Smooth muscle cell of the brain vasculature (primary cell): ENCODE data around the gene TMEM138.

ENCODE experiments used
- DNase-seq: peaks from one replicate; pipeline ENCODE4 v3.0.0-alpha.2; 2012; ENCODE audit warnings: low read depth, low spot score

The TMEM138 gene

GRCh38 chr11:61406067-61406466, 43.9 kb downstream of the TMEM138 start:
- no peak for DNase-seq

DNA sequence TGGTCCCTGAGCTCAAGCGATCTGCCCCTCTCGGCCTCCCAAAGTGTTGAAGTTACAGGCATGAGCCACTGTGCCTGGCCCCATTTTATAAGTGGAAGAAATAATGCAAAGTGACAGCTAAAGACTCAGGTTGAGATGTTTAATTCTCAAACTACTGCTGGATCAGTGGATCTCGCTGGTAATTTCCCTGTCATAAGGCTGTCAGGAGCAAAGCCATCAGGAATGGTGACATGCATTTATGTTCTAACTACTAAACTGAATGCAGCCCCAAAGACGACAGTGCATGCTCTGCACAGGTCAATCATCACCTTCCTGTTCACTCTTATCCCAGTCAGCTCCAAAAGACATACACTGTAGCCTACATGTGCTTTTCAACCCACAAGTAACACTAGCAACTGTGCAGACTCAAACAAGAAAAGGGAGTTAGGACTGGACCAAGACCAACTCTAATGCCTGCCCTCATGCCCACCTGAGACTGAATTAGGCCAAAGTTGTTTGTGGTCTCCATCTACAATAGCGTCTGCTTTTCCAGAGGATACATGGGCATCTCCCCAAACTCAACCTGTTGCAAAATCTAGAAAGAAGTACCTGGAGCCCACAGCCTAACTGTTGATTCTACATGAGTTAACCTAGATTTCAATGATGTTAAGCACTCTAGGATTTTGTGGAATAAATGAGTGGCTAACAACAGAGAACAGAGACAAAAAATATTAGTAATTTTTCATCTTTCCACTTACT, 45.0 kb downstream of the TMEM138 start:
- DNase-seq: no peak

DNA sequence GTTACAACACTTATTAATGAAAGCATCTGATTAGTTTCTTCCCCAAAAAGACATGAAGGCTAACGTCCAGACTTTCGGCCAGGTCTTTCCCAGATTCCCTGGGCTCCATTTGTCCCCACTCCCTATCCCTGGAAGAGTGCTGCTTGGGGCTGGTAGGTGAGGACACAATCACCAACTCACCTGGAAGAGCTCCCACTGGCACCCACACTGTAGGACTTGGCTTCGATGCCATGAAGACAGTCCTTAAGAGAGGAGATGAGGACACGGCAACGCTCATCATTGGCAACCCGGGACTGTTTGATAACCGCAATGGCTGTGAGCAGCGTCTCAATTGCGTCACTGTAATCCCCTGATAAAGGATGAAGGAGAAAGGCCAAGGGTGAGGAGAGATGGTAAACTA, 49.4 kb downstream of the TMEM138 start:
- no peak for DNase-seq

GRCh38 chr11:61413496-61413895, 51.3 kb downstream of the TMEM138 start:
- DNase-seq: no peak

- DNase-seq: no peak
Observed at GRCh38 chr11:61414547-61414946, 52.4 kb downstream of the TMEM138 start.

DNA sequence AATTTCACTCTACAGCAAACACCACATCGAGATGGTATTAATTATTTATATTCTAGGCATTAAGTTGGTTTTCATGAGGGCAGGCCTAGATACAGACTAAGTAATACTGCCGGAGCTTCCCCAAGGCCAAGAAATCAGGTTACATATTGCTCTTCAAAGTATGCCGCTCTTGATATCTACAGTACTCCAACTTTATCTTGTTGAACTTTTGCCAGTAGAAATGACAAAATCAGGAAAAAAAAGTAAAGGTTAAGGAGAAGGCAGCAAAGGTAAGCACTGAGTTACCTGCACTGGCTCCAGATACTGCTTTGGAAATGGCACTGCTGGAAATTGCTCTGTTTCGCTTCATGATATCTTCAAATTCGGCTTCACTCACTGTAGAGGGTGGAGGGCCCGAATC, 53.2 kb downstream of the TMEM138 start:
- no peak for DNase-seq

GRCh38 chr11:61416941-61417340, 54.8 kb downstream of the TMEM138 start:
- DNase-seq: no peak

DNA sequence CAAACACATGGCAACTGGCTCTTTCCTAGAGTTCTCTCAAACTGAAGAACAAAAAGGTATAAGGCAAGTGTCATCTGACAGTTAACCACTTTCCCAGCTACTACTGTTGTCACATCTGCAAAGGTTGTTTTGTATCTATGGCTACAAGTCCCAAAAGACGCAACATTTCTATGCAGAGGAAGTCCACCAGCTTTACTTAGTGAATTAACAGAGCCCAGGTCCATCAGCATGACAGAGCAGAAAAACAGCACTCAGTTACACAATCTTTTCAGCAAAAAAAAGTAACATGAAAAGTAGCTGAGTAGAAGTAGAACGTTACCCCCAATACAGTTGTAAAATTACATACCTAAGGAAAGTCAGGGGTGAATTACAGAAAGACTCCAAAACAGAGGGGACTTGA, 55.5 kb downstream of the TMEM138 start:
- no peak for DNase-seq

DNA sequence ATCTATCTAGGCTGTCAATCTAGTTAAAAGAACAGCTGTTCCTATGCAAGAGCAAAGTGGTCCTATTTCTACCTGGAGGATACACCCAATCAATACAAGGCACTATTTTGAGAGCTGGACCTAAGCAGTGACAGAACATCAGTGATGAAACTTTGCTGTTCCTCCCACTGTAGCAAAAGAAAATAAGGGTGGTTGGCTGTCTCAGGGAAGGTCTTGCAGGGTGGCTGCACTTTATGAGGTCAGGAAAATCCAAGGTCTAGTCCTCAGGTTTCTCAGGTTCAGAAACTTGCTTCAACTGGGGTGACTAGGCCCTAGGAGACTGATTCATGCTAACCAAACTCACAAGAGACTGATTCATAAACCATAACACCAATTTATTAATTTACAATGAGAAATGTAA, 56.0 kb downstream of the TMEM138 start:
- DNase-seq: no peak
